Lung (tissue), 12 donors: ENCODE results near the gene C9orf72. TPM values are rescaled to one million over a fixed set of nuclear protein-coding genes. Genes with fewer than 3 reads are reported as not detected.

Source experiments
- ATAC-seq: fragments of 200-7000 bp; cut with Tn5 transposase; one replicate; pipeline ENCODE4 v1.9.1; 2020; ENCODE audit warnings: moderate number of reproducible peaks; ENCODE audit not compliant: insufficient read depth, low FRiP score
- DNase-seq, 3 donors: peaks; one replicate each; pipeline ENCODE4 v3.0.0-alpha.2; 2013 to 2017
- H3K27ac ChIP-seq, 2 donors: one replicate each; pipeline ENCODE4 v1.5.1; 2013; ENCODE audit warnings: mild to moderate bottlenecking in 2 of 2, moderate library complexity in 2 of 2, control low read depth in 1 of 2, inconsistent platforms in 1 of 2, low read depth in 1 of 2, low read length in 1 of 2
- H3K27me3 ChIP-seq, 3 donors: one replicate each; pipeline ENCODE4 v1.5.1; 2013; ENCODE audit warnings: low read length in 2 of 3; ENCODE audit not compliant: control insufficient read depth in 3 of 3, insufficient read depth in 3 of 3
- H3K36me3 ChIP-seq, 4 donors: one replicate each; pipeline ENCODE4 v1.5.1; 2013; ENCODE audit warnings: low read length in 4 of 4, mild to moderate bottlenecking in 1 of 4, moderate library complexity in 1 of 4; ENCODE audit not compliant: control insufficient read depth in 4 of 4, insufficient read depth in 4 of 4
- H3K4me1 ChIP-seq, 5 donors: one replicate each; pipeline ENCODE4 v1.5.1; 2013; ENCODE audit warnings: low read length in 5 of 5, mild to moderate bottlenecking in 2 of 5, moderate library complexity in 1 of 5; ENCODE audit not compliant: control insufficient read depth in 5 of 5, insufficient read depth in 5 of 5
- H3K4me3 ChIP-seq: one replicate; pipeline ENCODE4 v1.5.1; 2013; ENCODE audit warnings: mild to moderate bottlenecking, control low read depth, moderate library complexity
- H3K9ac ChIP-seq, 2 donors: one replicate each; pipeline ENCODE4 v1.5.1; 2013; ENCODE audit warnings: low read length in 2 of 2, control low read depth in 1 of 2; ENCODE audit not compliant: insufficient read depth in 1 of 2
- H3K9me3 ChIP-seq, 4 donors: one replicate each; pipeline ENCODE4 v1.5.1; 2013; ENCODE audit warnings: low read length in 3 of 4, mild to moderate bottlenecking in 1 of 4, moderate library complexity in 1 of 4; ENCODE audit not compliant: control insufficient read depth in 4 of 4, insufficient read depth in 3 of 4
- WGBS, 2 donors: extraction: QIAGEN DNeasy Blood & Tissue Kit; methylation state at CpG; one replicate each; pipeline ENCODE4 v1.1.7; 2013; 5-methylcytosine and 5-hydroxymethylcytosine counted together
- polyA plus RNA-seq, 2 donors: library from polyadenylated mRNA; stranded (reverse); fragments of 200-250 nt; gene quantifications; one replicate each; pipeline ENCODE4 v1.2.1, GENCODE V29; 2013
- total RNA-seq, 2 donors: library from RNA; depleted of rRNA in 1 of 2; stranded (reverse); fragments of >200 nt in 1 of 2; gene quantifications; one replicate each; pipeline ENCODE4 v1.2.1, GENCODE V29; 2014 to 2021
- TF ChIP-seq, protein P1 (sequence below): IDR thresholded peaks from 2 replicates; pipeline ENCODE4 v1.5.1; 2012; ENCODE audit warnings: mild to moderate bottlenecking; ENCODE audit errors: control extremely low read depth, extremely low read depth
- donor health status: control.
- donor health status: control.
- donor health status: Bipolar disorder and iron deficiency.
- donor health status: healthy.
- donor health status: DM: yes; HTN: yes; CAD: no.

C9orf72 gene
- total and polyA plus RNA-seq, 4 donors = 14.4 to 59.6 (median 23.5) TPM

DNA sequence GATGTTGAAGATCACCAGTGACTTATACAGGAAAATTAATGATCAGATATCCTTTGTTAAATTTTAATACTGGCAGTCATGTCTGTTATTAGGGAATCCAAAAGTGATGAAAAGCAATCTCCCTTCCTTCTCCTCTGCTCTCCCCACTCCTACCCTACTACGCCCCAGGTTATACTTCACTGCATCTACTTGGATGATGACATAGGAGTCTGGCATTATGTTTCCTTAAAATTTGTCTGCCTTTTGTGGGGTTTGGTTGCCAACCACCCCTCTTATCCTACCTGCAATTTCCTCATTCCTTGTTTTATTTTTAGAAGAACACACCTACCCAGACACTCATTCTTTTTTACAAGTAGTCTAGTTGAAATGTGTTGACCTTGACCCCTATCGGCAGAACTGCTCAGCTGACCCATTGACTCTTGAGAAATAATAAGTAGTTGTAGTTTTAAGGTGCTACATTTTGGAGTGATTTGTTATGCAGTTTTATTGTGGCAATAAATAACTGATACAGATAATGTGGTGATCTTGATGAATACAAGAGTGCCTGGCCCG, 38.5 kb downstream of the C9orf72 start:
- Histone ChIP-seq H3K9me3 (no peaks in the 10 kb centered on the region), H3K4me1 (peaks cover 0 to 15% (median 8%) of the 10 kb centered on the region in 5 donors), H3K36me3 (no peaks in the 10 kb centered on the region), H3K4me3 (no peak overlapping the region), H3K27ac (no peak overlapping the region), H3K27me3 (no peaks in the 10 kb centered on the region), H3K9ac (peak overlapping the region in 1 of 2 donors; percentile 23)
- TF ChIP-seq, protein P1, sequence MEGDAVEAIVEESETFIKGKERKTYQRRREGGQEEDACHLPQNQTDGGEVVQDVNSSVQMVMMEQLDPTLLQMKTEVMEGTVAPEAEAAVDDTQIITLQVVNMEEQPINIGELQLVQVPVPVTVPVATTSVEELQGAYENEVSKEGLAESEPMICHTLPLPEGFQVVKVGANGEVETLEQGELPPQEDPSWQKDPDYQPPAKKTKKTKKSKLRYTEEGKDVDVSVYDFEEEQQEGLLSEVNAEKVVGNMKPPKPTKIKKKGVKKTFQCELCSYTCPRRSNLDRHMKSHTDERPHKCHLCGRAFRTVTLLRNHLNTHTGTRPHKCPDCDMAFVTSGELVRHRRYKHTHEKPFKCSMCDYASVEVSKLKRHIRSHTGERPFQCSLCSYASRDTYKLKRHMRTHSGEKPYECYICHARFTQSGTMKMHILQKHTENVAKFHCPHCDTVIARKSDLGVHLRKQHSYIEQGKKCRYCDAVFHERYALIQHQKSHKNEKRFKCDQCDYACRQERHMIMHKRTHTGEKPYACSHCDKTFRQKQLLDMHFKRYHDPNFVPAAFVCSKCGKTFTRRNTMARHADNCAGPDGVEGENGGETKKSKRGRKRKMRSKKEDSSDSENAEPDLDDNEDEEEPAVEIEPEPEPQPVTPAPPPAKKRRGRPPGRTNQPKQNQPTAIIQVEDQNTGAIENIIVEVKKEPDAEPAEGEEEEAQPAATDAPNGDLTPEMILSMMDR = no peak
- WGBS, 2 donors = 73 to 83% methylated on average over 3 of the region's 3 CpGs
- no peak for DNase-seq
- ATAC-seq = peak; percentile 54

DNA sequence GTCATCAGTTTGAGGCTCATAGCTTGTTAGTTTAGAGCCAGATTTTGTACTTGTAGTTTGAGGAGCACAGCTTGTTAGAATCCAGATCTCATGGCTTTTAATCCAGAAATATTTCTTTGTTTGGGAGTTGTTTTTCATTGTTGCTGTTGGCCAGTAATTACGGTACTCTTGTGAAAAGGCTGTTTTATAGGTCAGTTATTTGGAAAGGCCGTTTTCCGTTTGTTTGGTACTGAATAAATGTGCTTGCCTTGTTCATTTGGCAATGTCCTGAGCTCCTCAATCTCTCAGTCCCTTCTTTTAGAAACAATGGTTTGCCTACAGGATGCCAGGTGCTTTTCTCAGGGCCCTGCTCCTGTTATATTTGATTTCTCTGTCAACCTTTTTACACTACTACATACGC, 39.1 kb downstream of the C9orf72 start:
- Histone ChIP-seq H3K27ac (no peak overlapping the region), H3K9me3 (no peaks in the 10 kb centered on the region), H3K4me1 (peaks cover 0 to 15% (median 4%) of the 10 kb centered on the region in 5 donors), H3K27me3 (no peaks in the 10 kb centered on the region), H3K9ac (peak overlapping the region in 1 of 2 donors; percentile 23), H3K4me3 (no peak overlapping the region), H3K36me3 (no peaks in the 10 kb centered on the region)
- TF ChIP-seq, protein P1 = no peak
- 53 to 69% methylated on average over 4 of the region's 4 CpGs for WGBS, 2 donors
- ATAC-seq (no peak), DNase-seq (no peak)

DNA sequence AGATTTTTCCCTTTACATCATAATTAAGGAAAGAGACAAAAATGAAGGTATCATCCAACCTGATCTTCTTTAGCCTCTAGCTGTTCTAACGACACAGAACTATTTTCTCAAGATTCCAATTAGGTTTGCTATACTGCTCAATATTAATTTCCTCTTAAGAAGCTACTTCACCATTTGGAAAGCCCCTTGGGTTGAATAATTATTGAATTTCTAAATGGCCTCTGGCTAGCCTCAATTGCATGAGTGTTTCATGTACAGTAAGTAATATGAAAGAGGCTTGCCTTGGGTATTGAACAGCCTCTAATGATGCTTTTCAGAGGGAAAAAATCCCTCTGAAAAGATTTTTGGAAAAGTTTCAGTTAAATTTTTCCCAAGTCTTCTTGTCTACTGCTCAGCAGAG, 40.0 kb downstream of the C9orf72 start:
- DNase-seq = no peak
- 86 to 91% methylated on average over 1 of the region's 1 CpG for WGBS, 2 donors
- Histone ChIP-seq H3K27ac (no peak overlapping the region), H3K9ac (no peak overlapping the region), H3K9me3 (no peaks in the 10 kb centered on the region), H3K4me1 (peaks cover 0 to 15% (median 4%) of the 10 kb centered on the region in 5 donors), H3K27me3 (no peaks in the 10 kb centered on the region), H3K36me3 (no peaks in the 10 kb centered on the region), H3K4me3 (no peak overlapping the region)
- ATAC-seq = no peak
- TF ChIP-seq, protein P1 = no peak

DNA sequence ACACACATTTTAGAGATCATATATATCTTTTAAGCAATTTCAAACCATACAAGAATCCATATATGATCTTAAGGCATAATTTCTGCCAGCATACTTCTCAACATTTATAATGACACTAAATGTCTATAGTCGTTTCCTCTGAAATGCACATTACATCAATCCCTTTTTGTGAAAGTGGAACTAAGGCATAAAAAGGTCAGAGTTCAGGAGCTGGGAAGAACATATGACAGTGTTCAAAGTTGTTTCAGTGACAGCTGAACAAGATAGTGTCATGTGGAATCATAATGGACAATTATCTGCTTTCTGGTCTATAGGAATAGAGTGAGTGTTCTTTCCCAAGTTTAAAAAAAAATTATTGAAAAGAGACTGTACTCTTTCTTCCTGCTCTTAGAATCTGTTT, 41.2 kb downstream of the C9orf72 start:
- no peak overlapping the region for H3K27ac ChIP-seq
- WGBS, 2 donors = 64 to 71% methylated on average over 1 of the region's 1 CpG
- H3K27me3 ChIP-seq = no peaks in the 10 kb centered on the region
- DNase-seq = no peak
- H3K36me3 ChIP-seq = no peaks in the 10 kb centered on the region
- TF ChIP-seq, protein P1 = no peak
- ATAC-seq = no peak
- H3K9me3 ChIP-seq = no peaks in the 10 kb centered on the region
- no peak overlapping the region for H3K9ac ChIP-seq
- H3K4me1 ChIP-seq = peaks cover 3 to 14% (median 8%) of the 10 kb centered on the region in 5 donors
- H3K4me3 ChIP-seq = no peak overlapping the region
